NCI-H2196 (cell line): ENCODE data around the gene RNU1-1.
"Not testable (repeated sequence)": the region's sequence is repeated elsewhere in the genome, so short reads cannot be mapped to it uniquely, and the experiment has no call there.

Experiments used
- DNase-seq: peaks from one replicate; lab custom pipeline; 2025; ENCODE audit not compliant: unreplicated experiment; lab: John Stamatoyannopoulos, UW

The RNU1-1 gene

DNA sequence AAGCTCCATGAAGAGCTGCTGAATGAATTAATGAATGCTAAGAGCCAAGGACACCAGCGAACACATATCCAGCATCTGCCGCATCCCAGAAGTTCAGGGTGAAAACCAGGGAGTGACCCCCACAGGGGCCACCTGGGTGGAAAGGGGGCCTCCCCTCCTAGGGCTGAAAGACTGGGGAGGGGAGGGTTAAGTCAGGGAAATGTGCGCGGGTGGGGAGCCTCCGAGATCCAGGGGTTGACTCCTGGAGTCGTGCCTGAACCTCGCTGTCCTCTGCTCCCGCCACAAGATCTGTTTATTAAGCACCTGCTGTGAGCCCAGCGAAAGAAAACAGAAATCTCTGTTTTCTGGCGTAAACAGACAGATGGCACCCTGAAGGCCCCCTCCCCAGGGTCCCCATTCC lies 16.0 kb downstream of the RNU1-1 start:
- not testable (repeated sequence) for DNase-seq

DNA sequence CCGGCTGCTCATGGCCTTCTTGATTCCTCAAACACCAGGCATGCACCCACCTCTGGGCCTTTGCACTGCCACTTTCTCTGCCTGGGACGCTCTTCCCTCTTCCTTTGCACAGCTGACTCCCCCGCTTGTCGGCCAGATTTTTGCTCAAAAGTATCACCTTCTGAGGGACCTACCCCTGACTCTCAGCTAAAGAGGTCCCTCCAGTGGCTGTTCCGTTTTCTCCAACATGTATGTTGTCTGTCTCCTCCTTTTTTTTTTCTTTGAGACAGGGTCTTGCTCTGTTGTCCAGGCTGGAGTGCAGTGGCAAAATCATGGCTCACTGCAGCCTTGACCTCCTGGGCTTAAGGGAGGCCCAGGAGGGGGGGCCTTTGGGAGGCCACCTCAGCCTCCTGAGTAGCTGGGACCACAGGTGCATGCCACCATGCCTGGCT lies 16.6 kb downstream of the RNU1-1 start:
- not testable (repeated sequence) for DNase-seq

DNA sequence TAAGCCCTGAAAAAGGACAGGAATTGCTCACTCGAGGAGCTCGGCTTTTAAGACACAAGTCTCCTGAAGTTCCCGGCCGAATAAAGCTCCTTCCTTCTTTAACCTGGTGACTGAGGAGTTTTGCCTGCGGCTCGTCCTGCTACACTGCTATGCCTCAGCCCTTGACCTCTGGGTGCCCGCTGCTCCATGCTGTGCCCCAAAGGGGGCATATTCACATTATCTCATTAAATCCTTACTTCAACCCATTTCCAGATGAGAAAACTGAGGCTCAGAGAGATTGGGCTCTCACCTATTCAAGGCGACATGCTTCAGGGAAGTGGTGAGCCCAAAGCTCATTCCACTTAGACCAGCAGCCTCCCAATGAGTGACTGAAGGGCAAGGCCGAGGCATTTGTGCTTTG lies 20.4 kb downstream of the RNU1-1 start:
- not testable (repeated sequence) for DNase-seq

DNA sequence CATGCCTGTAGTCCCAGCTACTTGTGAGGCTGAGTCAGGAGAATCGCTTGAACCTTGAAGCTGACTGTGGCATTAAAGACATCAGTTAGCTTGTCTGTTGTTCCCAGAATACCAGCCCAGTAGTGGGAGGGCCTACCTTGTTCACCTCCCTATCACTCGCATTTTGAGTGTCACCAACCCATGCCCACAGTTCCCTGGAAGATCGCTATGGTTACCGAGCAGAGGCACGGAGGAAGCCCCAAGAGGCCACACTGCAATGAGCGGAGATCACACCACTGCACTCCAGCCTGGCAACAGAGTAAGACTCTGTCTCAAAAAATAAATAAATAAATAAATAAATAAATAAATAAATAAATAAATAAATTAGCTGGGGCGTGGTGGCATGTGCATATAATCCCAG lies 21.1 kb downstream of the RNU1-1 start:
- not testable (repeated sequence) for DNase-seq

DNA sequence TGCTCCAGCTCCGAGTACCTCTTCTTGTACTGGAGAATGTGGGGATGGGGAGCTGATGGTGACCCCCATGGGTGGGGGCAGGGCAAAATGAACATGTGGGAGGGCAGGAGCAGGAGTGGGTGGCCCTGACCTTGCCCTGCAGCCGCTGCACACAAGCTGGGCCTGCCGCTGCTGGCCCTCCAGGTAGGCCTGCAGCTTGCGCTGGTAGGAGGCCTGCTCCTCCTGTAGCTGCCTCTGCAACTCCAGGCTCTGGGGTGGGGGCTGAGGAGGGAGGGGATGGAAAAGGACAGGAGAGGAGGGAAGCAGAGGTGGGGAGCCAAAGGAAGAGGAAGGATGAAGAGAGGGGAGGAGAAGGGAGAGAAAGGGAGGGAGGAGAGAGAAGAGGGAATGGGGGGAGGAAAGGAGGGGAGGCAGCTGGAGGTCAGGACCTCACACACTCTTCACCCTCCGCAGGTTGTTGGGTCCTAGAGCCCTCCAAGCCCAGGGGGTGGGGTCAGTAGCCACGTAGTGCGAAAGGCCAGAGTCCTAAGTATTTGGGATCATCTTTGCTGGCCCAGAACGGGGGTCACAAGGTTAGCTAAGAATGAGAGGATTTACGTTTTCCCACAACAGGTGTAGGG lies 22.9 kb downstream of the RNU1-1 start:
- no peak for DNase-seq

DNA sequence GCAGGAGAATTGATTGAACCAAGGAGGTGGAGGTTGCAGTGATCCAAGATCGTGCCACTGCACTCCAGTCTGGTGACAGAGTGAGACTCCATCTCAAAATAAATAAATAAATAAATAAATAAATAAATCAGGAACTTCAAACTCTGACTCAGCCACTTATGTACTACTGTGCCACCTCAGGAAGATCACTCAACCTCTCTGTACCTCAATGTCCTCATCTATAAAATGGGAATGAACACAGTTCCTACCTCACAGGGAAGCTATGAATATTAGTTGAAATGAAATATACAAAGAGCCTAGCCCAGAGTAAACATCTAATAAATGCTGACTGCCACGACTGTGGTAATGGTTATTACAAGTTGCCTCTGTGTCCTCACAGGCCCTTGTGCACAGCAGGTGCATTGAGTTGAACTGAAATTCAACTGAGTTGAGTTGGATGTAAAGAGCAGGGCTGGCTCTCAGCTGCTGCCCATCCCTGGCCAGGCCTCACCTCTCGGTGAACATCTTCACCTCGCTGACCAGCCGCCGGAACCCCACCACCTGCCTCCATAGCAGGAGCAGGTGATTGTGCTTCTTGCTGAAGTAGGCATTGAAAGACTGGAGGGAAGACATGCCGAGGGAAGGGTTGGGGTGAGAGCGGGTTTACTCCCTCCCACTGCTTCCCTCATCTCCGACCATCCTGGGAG lies 24.7 kb downstream of the RNU1-1 start:
- DNase-seq, result not testable (repeated sequence)

DNA sequence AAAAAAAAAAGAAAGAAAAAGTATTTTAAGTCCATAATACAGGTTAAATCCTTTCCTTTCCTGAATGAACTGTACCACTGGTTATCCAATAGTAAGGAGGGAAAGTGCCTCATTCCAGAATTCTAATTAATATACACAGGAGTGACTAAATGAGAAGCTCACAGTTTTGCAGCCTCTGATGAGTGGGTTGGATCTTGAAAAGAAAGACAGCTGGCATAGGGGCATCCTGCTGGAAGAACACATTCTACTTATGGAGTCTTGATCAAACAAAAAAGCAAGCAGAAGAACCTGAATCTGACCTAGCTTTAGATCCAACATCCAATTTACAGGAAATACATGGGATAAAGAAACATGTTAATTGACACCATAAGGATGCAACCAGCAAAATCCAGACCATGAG lies 27.1 kb downstream of the RNU1-1 start:
- DNase-seq, result not testable (repeated sequence)

DNA sequence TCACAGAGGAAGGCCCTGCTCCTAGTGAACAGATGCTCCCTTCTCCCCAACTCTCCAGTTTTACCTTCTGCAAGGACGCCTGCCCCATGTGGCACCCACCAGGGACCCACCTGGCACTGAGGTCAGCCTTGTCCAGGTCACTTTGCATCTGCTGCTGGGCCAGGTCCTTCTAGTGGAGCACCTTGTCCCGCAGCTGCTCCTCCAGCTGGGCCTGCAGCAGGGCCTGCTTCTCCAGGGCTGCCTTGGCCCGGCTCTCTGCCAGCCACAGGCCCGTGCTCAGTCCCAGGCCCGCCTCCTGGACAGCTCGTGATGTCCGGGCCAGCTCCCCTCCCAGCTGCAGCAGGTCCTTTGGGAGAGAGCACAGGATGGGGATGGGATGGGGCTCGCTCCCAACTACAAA lies 27.8 kb downstream of the RNU1-1 start:
- not testable (repeated sequence) for DNase-seq

DNA sequence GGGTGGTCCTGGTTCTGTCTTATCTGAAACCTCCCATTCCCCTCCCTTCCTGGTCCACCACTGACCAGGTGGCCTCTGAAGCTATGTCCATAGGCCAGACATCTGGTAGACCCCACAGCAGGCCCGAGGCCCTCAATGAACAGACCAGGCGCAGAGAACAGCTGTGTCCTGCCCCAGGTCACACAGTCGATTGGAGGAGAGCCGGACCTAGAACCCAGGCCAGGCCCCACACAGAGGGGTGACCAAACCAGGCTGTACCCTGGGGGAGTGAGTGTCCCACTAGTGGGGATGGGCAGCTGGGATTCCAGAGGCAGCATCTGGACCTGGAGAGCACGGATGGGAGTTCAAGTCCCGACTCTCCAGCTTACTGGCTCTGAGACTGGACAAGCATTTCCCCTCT lies 29.2 kb downstream of the RNU1-1 start:
- no peak for DNase-seq

DNA sequence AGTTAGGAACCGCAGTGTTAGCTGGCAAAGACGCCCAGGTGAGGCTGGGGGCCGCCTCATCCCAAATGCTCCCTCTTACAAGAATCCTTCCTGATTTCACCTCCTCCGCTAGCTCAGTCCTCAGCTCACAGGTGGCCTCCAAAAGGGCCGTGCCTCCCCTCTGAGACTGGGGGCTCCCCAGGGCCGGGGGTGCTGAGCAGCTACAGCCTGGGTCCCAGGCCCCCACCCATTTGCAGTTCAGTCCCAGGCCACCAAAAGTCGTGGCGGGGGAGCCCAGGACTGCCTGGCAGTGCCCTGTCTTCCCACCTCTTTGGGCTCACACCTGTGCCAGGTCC lies 29.6 kb downstream of the RNU1-1 start:
- no peak for DNase-seq

DNA sequence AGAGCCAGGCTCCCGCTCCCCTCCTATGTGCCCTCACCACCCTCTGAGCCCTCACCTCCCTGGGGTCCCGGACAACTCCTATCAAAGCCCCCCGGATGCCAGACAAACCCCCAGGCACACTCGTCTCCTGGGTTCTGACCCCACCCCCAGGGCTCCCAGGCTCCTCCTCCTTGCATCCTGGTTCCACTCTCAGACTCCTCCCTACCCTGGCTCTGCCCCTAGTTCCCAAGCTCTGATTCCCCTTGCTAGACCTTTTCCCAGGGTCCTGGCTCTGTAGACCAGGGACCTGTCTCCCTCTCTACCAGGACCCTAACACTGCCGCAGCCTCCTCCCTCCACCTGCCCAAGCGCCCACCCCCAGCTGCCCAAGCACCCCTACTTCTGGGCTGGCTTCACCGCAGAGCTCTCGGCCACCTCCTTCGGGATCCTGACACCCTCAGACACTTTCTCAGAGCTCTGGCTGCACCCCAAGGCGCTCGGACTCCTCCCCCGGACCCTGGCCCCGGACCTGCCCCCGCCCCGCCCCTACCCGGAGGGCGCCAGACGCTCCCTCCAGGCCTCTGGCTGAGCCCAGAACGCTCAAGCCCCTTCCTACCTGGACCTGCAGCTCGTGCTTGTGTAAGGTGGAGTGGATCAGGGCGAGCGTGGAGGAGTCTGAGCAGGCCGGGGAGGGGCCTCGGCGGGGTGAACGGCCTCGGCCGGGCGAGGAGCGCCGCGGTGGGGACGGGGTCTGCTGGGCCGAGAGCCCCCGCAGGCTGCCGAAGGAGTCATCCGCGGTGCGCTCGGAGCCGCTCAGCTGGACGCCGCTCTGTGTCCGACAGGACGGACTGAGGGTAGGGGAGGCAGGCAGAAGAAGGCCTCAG lies 30.2 kb downstream of the RNU1-1 start:
- DNase-seq, result not testable (repeated sequence)

DNA sequence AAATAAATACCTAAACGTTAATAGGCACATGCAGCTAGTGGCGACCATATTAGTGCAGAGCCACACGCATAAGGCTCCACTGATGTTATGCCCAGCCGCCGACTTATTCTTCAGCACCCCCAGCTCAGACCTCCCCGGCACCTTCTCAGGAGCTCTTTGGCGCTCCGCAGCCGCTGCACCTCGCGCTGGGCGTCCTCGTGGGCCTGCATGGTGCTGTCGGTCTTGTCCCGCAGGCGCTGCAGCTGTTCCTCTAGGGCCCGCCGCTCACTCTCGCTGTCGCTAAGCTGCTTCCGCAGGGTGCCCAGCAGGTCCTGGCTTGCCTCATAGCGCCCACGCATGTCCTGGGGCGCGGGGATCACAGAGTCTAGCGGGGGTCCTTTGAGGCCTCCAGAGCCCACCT lies 30.9 kb downstream of the RNU1-1 start:
- DNase-seq, result not testable (repeated sequence)

DNA sequence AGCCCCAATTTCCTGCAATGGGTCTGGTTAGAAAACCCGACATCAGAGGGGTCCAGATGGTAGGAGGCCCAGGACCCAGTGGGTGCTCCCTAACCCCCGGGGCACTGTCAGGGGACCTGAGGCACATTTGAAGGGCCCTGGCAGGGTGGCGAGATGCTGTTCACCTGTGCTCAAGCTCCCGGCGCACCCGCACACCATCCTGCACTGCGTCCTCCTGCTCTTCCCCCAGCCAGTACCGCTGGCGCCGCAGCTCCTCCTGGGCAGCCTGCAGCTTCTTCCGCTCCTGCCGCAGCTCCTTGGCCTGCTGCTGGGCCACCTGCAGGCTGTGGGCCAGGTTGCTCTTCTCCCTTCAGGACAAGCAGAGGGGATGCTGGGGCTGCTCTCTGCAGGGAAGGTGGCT lies 36.0 kb downstream of the RNU1-1 start:
- DNase-seq, result no peak

DNA sequence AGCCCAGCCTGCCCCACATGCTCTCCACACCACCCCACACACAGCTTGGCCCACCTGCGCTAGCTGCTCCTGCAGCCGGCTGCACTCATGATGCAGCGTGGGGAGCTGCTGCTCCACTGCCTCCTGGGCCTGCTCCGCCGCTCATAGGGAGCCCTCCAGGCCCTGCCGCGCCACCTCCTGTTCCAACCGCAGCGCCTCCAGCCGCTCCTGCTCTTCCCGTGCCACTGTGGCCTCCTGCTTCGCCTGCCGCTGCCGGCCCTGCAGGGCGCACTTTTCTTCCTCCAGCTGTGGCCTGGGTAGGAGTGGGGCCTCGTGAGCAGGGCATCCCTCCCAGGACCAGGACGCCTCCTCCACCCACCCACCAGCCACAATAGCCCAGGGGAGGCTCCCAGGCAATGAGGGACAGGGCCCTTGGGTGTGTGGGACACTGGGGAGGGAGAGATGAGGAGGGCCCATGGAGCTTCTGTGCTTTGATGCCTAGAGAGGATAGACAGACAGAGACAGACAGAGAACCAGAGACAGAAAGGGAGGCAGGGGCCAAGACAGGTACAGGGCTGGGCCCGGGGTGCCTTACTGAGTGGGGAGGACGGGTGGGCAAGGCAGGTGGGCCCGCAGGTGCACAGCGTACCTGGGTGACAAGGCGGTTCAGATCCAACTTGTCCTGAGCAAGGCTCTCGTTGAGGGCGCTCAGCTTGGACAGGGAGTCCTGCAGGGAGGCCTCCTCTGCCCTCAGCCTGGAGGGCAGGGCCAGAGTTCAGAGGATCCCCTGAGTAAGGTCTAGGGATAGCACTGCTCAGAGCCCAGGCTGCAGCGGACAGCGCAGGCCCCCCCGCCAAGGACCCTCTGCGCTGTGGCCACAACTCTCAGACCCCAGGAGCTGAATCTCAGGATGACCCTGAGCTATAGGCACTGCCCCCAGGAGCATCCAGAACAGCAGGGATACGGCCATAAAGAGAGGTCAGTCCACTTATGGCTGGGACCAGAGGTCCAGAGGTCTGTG lies 38.0 kb downstream of the RNU1-1 start:
- DNase-seq, result not testable (repeated sequence)

DNA sequence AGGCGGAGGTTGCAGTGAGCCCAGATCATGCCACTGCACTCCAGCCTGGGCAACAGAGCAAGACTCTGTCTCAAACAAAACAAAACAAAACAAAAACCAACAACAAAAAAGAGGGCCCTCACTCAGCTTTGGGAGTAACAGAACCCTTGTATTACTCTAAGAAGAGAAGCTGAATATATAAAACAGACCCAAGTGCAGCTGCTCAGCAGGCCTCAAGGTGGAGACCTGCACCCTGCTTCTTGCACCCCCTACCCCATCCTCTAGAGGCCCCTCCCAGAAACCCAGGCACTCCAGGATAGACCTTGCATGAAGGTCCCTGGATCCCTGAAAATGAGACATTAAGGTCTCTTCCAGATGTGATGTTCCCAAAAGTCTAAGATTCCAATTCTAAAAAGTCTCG lies 39.2 kb downstream of the RNU1-1 start:
- DNase-seq, result not testable (repeated sequence)

DNA sequence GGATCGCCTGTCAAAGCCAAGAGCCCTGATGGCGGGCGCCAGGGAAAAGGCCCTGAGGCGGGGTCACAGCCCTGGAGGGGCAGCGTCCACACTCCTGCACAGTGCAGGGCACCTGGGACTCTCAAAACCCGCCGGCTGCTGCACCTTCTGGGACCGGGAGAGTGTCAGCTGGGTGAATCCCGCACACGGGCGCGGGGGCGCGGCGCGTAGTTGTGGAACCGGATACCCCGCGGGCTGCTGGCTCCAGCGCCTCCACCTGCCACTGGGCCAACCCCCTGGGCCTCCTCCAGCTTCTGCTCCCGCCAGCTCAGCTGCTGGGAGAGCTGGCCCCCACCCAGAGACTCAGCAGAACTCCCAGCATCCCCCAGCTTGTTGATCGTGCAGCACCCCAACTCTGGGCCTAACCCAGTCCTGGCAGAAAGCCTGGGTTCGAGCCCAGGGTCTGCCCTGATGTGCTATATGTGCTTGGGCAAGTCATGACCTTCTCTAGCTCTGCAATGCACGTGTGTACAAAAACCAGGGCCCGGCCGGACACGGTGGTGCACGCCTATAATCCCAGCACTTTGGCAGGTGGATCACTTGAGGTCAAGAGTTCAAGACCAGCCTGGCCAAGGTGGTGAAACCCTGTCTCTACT lies 39.8 kb downstream of the RNU1-1 start:
- no peak for DNase-seq

DNA sequence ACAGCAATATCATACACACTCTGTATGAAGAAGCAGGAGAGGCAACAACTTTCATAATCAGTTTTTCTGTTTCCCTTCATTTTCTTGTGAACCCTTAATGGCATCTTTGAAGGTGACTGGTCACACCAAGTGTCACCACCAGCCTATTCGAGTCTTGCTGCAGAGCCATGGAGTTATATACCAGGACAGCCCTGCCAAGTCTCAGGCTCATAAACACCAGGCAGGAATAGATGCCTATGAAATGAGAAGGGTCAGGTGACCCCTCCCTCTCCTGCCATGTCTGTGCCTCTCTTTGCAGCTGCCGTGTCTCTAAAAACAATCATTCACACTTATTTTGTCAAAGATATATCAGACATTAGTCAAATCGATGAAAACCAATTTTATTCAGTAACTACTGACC lies 45.5 kb downstream of the RNU1-1 start:
- no peak for DNase-seq

DNA sequence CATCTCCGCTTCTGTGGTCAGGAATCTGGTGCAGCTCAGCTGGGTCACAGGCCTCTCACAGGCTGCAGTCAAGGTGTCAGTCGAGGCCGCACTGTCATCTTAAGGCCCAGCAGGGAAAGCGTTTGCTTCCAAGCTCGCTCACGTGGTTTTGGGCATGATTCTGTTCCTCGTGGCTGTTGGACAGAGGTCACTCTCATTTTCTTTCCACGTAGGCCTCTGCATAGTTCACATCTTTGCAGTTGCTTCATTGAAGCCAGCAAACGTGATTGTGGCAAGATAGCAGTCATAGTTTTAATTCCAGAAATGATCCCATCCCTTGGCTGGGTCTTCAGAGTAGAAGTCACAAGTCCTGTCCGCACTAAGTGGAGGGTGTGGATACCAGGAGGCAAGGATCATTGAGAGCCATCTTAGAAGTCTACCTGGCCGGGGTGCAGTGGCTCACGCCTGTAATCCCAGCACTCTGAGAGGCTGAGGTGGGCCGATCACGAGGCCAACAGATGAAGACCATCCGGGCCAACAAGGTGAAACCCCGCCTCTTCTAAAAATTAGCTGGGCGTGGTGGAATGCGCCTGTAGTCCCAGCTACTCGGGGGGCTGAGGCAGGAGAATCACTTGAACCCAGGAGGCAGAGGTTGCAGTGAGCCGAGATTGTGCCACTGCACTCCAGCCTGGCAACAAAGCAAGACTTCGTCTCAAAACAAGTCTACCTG lies 49.0 kb downstream of the RNU1-1 start:
- no peak for DNase-seq
